A673 (cell line): ENCODE measurements around the gene ABHD17A.

ENCODE experiments used
- CTCF ChIP-seq: fragments of 300-800, 200-600 bp; sonication (generic); conservative IDR thresholded peaks from 2 replicates; pipeline ENCODE4 v1.5.1; 2017; ENCODE audit warnings: low read depth, mild to moderate bottlenecking, antibody characterized with exemption, low read length, moderate library complexity, mixed read lengths
- EZH2 ChIP-seq: fragments of 200-600 bp; sonication (generic); IDR thresholded peaks from 2 replicates; pipeline ENCODE4 v1.6.1; 2017; ENCODE audit warnings: borderline replicate concordance, low read depth, mild to moderate bottlenecking, mixed read lengths, antibody characterized with exemption, low read length; ENCODE audit not compliant: poor library complexity, severe bottlenecking

GRCh38 chr19:1908364-1908678 is 23.0 kb upstream of the ABHD17A start:
- no peak for TF ChIP-seq CTCF
- no peak for TF ChIP-seq EZH2
